Ovary (tissue), 9 donors: ENCODE data around the gene MROH7. TPM values are rescaled to one million over a fixed set of nuclear protein-coding genes. Genes with fewer than 3 reads are reported as not detected.

ENCODE experiments used
- DNase-seq, 5 donors: peaks; one replicate each; pipeline ENCODE4 v3.0.0-alpha.2; 2019 to 2020
- H3K27ac ChIP-seq, 2 donors: fragments of 200-600 bp; one replicate each; pipeline versions ENCODE4 v1.5.1 to v1.8.0; 2019 to 2022
- H3K27me3 ChIP-seq: fragments of 200-600 bp; one replicate; pipeline ENCODE4 v1.8.0; 2022
- H3K36me3 ChIP-seq: fragments of 200-600 bp; sonication (generic); one replicate; pipeline ENCODE4 v1.5.1; 2019
- H3K4me1 ChIP-seq: one replicate; pipeline ENCODE4 v1.8.1; 2013; ENCODE audit warnings: mild to moderate bottlenecking, moderate library complexity; ENCODE audit not compliant: insufficient read depth
- H3K4me3 ChIP-seq: fragments of 200-600 bp; sonication (generic); one replicate; pipeline ENCODE4 v1.5.1; 2017
- H3K9me3 ChIP-seq, 2 donors: fragments of 200-600 bp in 1 of 2; sonication (generic) in 1 of 2; one replicate each; pipeline versions ENCODE4 v1.5.1 to v1.8.1; 2013 to 2019; ENCODE audit warnings: mild to moderate bottlenecking in 1 of 2, moderate library complexity in 1 of 2
- EP300 ChIP-seq: sonication (generic); formaldehyde crosslinking; IDR thresholded peaks from one replicate; pipeline ENCODE4 v1.6.1; 2017; ENCODE audit warnings: antibody characterized with exemption
- POLR2A ChIP-seq: fragments of 450-650 bp; IDR thresholded peaks from one replicate; pipeline ENCODE4 v1.6.1; 2017; ENCODE audit warnings: antibody characterized with exemption, mild to moderate bottlenecking, moderate library complexity
- WGBS, 3 donors: extraction: QIAGEN DNeasy Blood & Tissue Kit in 1 of 3; methylation state at CpG; one replicate each; pipeline versions ENCODE4 v1.1.5 to v1.1.7; 2013 to 2017; 5-methylcytosine and 5-hydroxymethylcytosine counted together
- intact Hi-C, 4 donors: fragments of 100-400 bp; cut with DNase I; formaldehyde crosslinking; loops; one replicate each; pipeline versions ENCODE4 v1.11.0 to v1.15.1; 2022 to 2023
- polyA plus RNA-seq, 2 donors: library from polyadenylated mRNA; stranded (reverse); fragments of 200-250 nt in 1 of 2; fragments of 350-450 nt in 1 of 2; fragmentation: Illumina TruSeq in 1 of 2; extraction: RNeasy Lipid Tissue Mini Kit (QIAGEN cat#74804) in 1 of 2; gene quantifications; one replicate each; pipeline ENCODE4 v1.2.3, GENCODE V29; 2013 to 2014
- total RNA-seq, 7 donors: library from RNA; depleted of rRNA in 2 of 7; stranded (reverse); fragments of >200 nt in 2 of 7; fragmentation: NEBNext Ultra II Directional in 3 of 7; extraction: Animal tissue kit (Norgen Biotek cat#: 25700) in 3 of 7; gene quantifications; one replicate each; pipeline versions ENCODE4 v1.1.0 to v1.2.4, GENCODE V29; 2016 to 2023
- TF ChIP-seq, protein P1 (sequence below), 3 donors: fragments of 450-650 bp in 2 of 3; fragments of 200-600 bp in 1 of 3; IDR thresholded peaks; one replicate each; pipeline versions ENCODE4 v1.5.1 to v1.8.0; 2016 to 2022; ENCODE audit warnings: antibody characterized with exemption in 3 of 3, mild to moderate bottlenecking in 1 of 3
- donor health status: DM: no; HTN: no; CAD: no; lungs with moderate emphysema.
- donor health status: DM: no; HTN: no; CAD: no.
- donor health status: Bipolar disorder and iron deficiency.
- donor health status: DM: yes; HTN: yes; CAD: no.
- donor health status: DM: no; HTN: no; CAD: no.
- donor health status: DM: yes; HTN: yes; CAD: no.

Gene MROH7
- total and polyA plus RNA-seq, 9 donors, result 3.1 to 20.9 (median 9.3) TPM

DNA sequence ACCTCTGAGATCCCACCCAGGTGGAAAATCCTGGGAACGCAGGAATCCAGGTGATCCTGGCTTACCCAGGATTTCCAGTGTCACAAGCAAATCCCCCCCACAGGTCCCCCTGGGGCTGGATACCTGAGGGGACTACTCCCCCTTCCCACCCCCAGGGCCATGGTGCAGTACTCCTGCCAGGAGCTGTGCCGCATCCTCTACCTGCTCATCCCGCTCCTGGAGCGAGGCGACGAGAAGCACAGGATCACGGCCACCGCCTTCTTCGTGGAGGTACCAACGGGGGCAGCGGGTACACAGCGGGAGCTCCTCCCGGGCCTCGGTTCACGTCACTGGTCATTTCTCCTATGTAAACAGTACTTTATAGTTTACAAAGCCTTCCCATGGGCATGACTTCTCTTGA is 53.6 kb downstream of the MROH7 start:
- DNase-seq, result no peak
- H3K4me3 ChIP-seq, result no peak overlapping the region
- H3K27ac ChIP-seq, result no peak overlapping the region
- no peaks in the 10 kb centered on the region for H3K27me3 ChIP-seq
- 92 to 93% (median 92%) methylated on average over 15 of the region's 15 CpGs for WGBS, 3 donors
- H3K4me1 ChIP-seq, result no peaks in the 10 kb centered on the region
- H3K9me3 ChIP-seq, result no peaks in the 10 kb centered on the region
- TF ChIP-seq, protein P1, sequence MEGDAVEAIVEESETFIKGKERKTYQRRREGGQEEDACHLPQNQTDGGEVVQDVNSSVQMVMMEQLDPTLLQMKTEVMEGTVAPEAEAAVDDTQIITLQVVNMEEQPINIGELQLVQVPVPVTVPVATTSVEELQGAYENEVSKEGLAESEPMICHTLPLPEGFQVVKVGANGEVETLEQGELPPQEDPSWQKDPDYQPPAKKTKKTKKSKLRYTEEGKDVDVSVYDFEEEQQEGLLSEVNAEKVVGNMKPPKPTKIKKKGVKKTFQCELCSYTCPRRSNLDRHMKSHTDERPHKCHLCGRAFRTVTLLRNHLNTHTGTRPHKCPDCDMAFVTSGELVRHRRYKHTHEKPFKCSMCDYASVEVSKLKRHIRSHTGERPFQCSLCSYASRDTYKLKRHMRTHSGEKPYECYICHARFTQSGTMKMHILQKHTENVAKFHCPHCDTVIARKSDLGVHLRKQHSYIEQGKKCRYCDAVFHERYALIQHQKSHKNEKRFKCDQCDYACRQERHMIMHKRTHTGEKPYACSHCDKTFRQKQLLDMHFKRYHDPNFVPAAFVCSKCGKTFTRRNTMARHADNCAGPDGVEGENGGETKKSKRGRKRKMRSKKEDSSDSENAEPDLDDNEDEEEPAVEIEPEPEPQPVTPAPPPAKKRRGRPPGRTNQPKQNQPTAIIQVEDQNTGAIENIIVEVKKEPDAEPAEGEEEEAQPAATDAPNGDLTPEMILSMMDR (IDR thresholded peaks at IDR 0.05), result no peak
- no peak for TF ChIP-seq POLR2A
- TF ChIP-seq EP300, result no peak
- no peaks in the 10 kb centered on the region for H3K36me3 ChIP-seq
- intact Hi-C loops, result no loop called here

GRCh38 chr1:54695764-54696163 is 54.2 kb downstream of the MROH7 start:
- DNase-seq, result no peak
- Histone ChIP-seq H3K27ac (no peak overlapping the region), H3K27me3 (no peaks in the 10 kb centered on the region), H3K36me3 (no peaks in the 10 kb centered on the region), H3K4me1 (no peaks in the 10 kb centered on the region), H3K9me3 (no peaks in the 10 kb centered on the region), H3K4me3 (no peak overlapping the region)
- TF ChIP-seq EP300 (no peak), POLR2A (no peak)
- TF ChIP-seq, protein P1 (IDR thresholded peaks at IDR 0.05), result no peak
- WGBS, 3 donors, result 80 to 90% (median 88%) methylated on average over 1 of the region's 1 CpG
- intact Hi-C loops, result no loop called here

GRCh38 chr1:54696262-54696661 is 54.7 kb downstream of the MROH7 start:
- intact Hi-C loops, result no loop called here
- Histone ChIP-seq H3K9me3 (no peaks in the 10 kb centered on the region), H3K4me1 (no peaks in the 10 kb centered on the region), H3K27ac (no peak overlapping the region), H3K27me3 (no peaks in the 10 kb centered on the region), H3K36me3 (no peaks in the 10 kb centered on the region), H3K4me3 (no peak overlapping the region)
- TF ChIP-seq POLR2A, result no peak
- TF ChIP-seq EP300, result no peak
- TF ChIP-seq, protein P1 (IDR thresholded peaks at IDR 0.05), result no peak
- DNase-seq, result no peak
- 87 to 89% (median 88%) methylated on average over 3 of the region's 3 CpGs for WGBS, 3 donors

DNA sequence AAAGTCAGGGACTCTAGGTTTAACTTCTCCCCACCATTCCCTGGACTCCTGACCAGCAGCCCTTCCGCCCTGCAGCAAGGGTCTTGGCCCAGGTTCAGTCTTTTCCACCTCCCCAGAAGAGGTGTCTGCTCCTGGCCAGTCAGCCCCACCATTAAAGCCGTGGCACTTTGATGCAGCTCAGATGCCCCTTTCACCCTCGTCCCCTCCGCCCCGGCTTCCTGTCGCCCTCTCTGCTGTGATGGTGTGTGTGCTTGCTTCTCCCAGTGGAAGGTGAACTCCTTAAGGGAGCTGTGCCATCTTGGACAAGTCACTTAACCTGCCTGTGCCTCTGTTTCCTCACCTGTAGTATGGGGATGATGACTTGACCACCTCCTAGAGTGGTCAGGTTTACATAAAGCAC is 56.3 kb downstream of the MROH7 start:
- intact Hi-C loops, result no loop called here
- Histone ChIP-seq H3K27me3 (no peaks in the 10 kb centered on the region), H3K9me3 (no peaks in the 10 kb centered on the region), H3K4me3 (no peak overlapping the region), H3K27ac (no peak overlapping the region), H3K36me3 (no peaks in the 10 kb centered on the region), H3K4me1 (no peaks in the 10 kb centered on the region)
- WGBS, 3 donors, result 89 to 95% (median 94%) methylated on average over 6 of the region's 6 CpGs
- no peak for DNase-seq
- TF ChIP-seq EP300 (no peak), POLR2A (no peak)
- TF ChIP-seq, protein P1 (IDR thresholded peaks at IDR 0.05), result no peak

DNA sequence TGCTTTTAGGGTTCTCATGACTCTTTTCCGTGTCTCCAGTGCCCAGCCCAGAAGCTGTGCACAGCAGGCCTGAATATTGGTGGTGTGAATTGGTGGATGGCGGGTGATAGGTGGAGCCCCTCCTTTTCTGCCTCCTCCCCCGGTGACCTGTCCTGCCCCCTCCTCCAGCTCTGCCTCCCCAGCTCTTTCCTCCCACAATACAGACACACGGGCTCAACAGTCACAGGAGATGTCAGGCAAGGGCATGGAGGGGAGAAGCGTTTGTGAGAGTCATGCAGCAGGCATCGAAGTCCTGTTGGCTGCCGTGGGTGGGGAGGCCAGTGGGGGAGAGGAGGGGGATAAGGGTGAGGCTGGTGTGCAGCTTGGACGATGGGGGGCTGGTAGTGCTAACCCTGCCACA is 56.8 kb downstream of the MROH7 start:
- intact Hi-C loops, result no loop called here
- no peak for DNase-seq
- H3K4me3 ChIP-seq, result no peak overlapping the region
- no peak overlapping the region for H3K27ac ChIP-seq
- no peaks in the 10 kb centered on the region for H3K27me3 ChIP-seq
- no peaks in the 10 kb centered on the region for H3K4me1 ChIP-seq
- TF ChIP-seq, protein P1 (IDR thresholded peaks at IDR 0.05), result no peak
- no peak for TF ChIP-seq POLR2A
- TF ChIP-seq EP300, result no peak
- H3K36me3 ChIP-seq, result no peaks in the 10 kb centered on the region
- WGBS, 3 donors, result 41 to 46% (median 41%) methylated on average over 8 of the region's 8 CpGs
- no peaks in the 10 kb centered on the region for H3K9me3 ChIP-seq
